T47D (cell line): ENCODE results near the gene SRSF1.

Experiments used
- DNase-seq, 2 experiments: peaks; one replicate each; pipeline versions ENCODE4 v3.0.0 to v3.0.0-alpha.2; 2011 to 2012; ENCODE audit warnings: low read depth in 1 of 2, low spot score in 1 of 2
- JUND ChIP-seq: IDR thresholded peaks from 2 replicates; pipeline ENCODE4 v1.6.1; 2012; ENCODE audit warnings: low read depth
- in situ Hi-C: cut with HindIII; loops from 2 replicates; pipeline ENCODE4 v1.10.0; 2016; ENCODE audit warnings: low sequenced_read_pairs, low pct_unique_long_range_greater_than_20kb

The SRSF1 gene

GRCh38 chr17:58005728-58006559, 1.1 kb downstream of the SRSF1 start:
- in situ Hi-C loops: no loop called here
- TF ChIP-seq JUND: no peak
- no peak for DNase-seq

GRCh38 chr17:58005031-58005727, 1.9 kb downstream of the SRSF1 start:
- peak in 1 of 2 experiments; percentile 57 for DNase-seq
- in situ Hi-C loops: no loop called here
- no peak for TF ChIP-seq JUND

GRCh38 chr17:58004060-58004459, 3.0 kb downstream of the SRSF1 start:
- no peak for TF ChIP-seq JUND
- in situ Hi-C loops: no loop called here
- DNase-seq: no peak

GRCh38 chr17:58002973-58003372, 4.1 kb downstream of the SRSF1 start:
- TF ChIP-seq JUND: no peak
- DNase-seq: no peak
- in situ Hi-C loops: no loop called here

- TF ChIP-seq JUND: no peak
- in situ Hi-C loops: no loop called here
- DNase-seq: no peak
Measured at GRCh38 chr17:58002154-58002948, 4.7 kb downstream of the SRSF1 start.

GRCh38 chr17:58001461-58002124, 5.5 kb downstream of the SRSF1 start:
- TF ChIP-seq JUND: no peak
- DNase-seq: no peak
- in situ Hi-C loops: no loop called here

GRCh38 chr17:57999496-58000017, 7.5 kb downstream of the SRSF1 start:
- in situ Hi-C loops: no loop called here
- peak in 1 of 2 experiments; percentile 84 for DNase-seq
- no peak for TF ChIP-seq JUND

GRCh38 chr17:57999010-57999495, 8.0 kb downstream of the SRSF1 start:
- no peak for TF ChIP-seq JUND
- in situ Hi-C loops: no loop called here
- no peak for DNase-seq

GRCh38 chr17:57997085-57997809, 9.8 kb downstream of the SRSF1 start:
- TF ChIP-seq JUND: no peak
- DNase-seq: no peak
- in situ Hi-C loops: no loop called here

GRCh38 chr17:57995076-57995956, 11.7 kb downstream of the SRSF1 start:
- no peak; the same call in 1 of the 2 replicates for TF ChIP-seq JUND
- peak; percentile 76 to 95 for DNase-seq

More at GRCh38 chr17:57995076-57995956, 11.7 kb downstream of the SRSF1 start:
- in situ Hi-C loops: no loop called here
